H1 (cell line): Measurements from ENCODE around the gene TRAP1. TPM values are rescaled to one million over a fixed set of nuclear protein-coding genes. Genes with fewer than 3 reads are reported as not detected.

Source experiments
- JUN ChIP-seq: IDR thresholded peaks from 2 replicates; pipeline ENCODE4 v1.6.1; 2011; ENCODE audit warnings: low read depth, mild to moderate bottlenecking, improper control_type of control experiment, low read length
- polyA plus RNA-seq, 7 experiments: library from polyadenylated mRNA; depleted of rRNA in 3 of 7; stranded (reverse) in 5 of 7; unstranded in 2 of 7; fragments of >200 nt in 5 of 7; fragments of 200-250 nt in 2 of 7; gene quantifications; 1 replicate in 5 of 7; 2 replicates in 1 of 7; 4 replicates in 1 of 7; pipeline versions ENCODE4 v1.2.1 to v1.2.3, GENCODE V29; 2011 to 2013; ENCODE audit warnings: missing spikeins in 2 of 7, mixed read lengths in 2 of 7
- total RNA-seq: library from RNA; stranded (reverse); fragmentation: NEBNext Ultra II Directional; extraction: Animal tissue kit (Norgen Biotek cat#: 25700); gene quantifications from 2 replicates; pipeline ENCODE4 v1.2.1, GENCODE V29; 2021

Gene TRAP1
- total and polyA plus RNA-seq, 2 of the 8 experiments (the other 6 are each of a cell fraction or from before 2014, with no cell fraction given), result 215 to 283 TPM

- no peak for TF ChIP-seq JUN
- TF ChIP-seq, all 59 proteins: peak for 0
Measured at GRCh38 chr16:3722508-3722907, 5.2 kb upstream of the TRAP1 start (continued).
